ENCODE measurements around the gene NRXN2.

DNA sequence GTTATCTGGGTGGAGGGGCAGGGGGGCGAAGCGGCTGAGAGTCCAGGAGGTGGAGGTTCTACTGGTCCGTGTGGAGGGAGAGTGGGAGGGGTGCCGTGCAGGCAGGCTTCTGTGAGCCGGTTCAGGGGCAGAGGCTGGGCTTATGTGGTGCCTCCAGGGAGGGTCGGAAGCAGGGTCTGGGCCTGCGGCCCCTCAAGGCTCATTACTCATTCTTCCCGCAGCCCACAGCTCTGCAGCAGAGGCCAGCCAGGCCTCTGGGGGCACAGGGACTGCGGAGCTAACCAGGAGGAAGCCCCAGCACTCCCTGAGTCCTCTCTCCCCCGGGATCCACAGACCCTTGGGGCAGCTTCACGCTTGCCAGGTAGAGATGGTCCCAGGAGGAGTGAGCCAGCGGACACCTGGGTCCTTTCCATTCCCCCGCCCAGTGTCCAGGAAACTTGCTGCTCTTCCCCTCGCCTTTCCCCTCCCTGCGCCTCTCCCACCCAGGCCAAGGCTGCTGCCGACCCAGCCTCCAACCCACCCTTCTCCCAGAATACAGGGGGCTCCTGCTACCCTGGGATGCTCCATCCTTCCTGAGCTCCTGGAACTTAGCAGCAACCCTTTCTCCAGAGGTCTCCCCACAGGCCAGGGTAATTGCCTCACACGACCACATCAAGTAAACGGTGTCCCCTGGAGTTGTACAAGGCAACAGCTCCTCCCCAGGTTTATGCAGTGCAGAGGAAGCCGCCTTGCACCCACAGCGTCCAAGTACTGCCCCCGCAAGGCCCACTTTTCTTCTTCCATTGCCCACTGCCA lies 6.3 kb downstream of the NRXN2 start:
- no peak for TF ChIP-seq POLR2AphosphoS5 (IDR thresholded peaks at IDR 0.05)
- no peak for TF ChIP-seq CTCF (IDR thresholded peaks at IDR 0.05)
- no peak for TF ChIP-seq POLR2A (IDR thresholded peaks at IDR 0.05)
- no peak for TF ChIP-seq EP300 (IDR thresholded peaks at IDR 0.05)
